H9 (cell line): ENCODE results near the gene COL3A1. TPM values are rescaled to one million over a fixed set of nuclear protein-coding genes. Genes with fewer than 3 reads are reported as not detected.

Source experiments
- DNase-seq: peaks from one replicate; pipeline ENCODE4 v3.0.0-alpha.2; 2017
- H2AFZ ChIP-seq: one replicate; pipeline ENCODE4 v1.6.1; 2013; ENCODE audit warnings: mild to moderate bottlenecking, low read length, control low read depth, moderate library complexity
- H2AK5ac ChIP-seq: 2 replicates; pipeline ENCODE4 v1.6.1; 2013; ENCODE audit warnings: low read length, control low read depth, mixed read lengths; ENCODE audit not compliant: insufficient read length
- H2BK120ac ChIP-seq: one replicate; pipeline ENCODE4 v1.6.1; 2013; ENCODE audit warnings: low read depth, mild to moderate bottlenecking, low read length, control low read depth, inconsistent platforms; ENCODE audit not compliant: poor library complexity, severe bottlenecking
- H2BK12ac ChIP-seq: 2 replicates; pipeline ENCODE4 v1.6.1; 2013; ENCODE audit warnings: low read length, control low read depth, mixed read lengths, low read depth; ENCODE audit not compliant: insufficient read length
- H2BK15ac ChIP-seq: 2 replicates; pipeline ENCODE4 v1.6.1; 2013; ENCODE audit warnings: low read depth, low read length, control low read depth
- H2BK20ac ChIP-seq: one replicate; pipeline ENCODE4 v1.6.1; 2013; ENCODE audit warnings: low read depth, mild to moderate bottlenecking, low read length, control low read depth, inconsistent platforms; ENCODE audit not compliant: poor library complexity, severe bottlenecking
- H2BK5ac ChIP-seq: 2 replicates; pipeline ENCODE4 v1.6.1; 2013; ENCODE audit warnings: low read length, control low read depth, mixed read lengths; ENCODE audit not compliant: insufficient read length
- H3K14ac ChIP-seq: 2 replicates; pipeline ENCODE4 v1.6.1; 2013; ENCODE audit warnings: low read length, control low read depth; ENCODE audit not compliant: insufficient read depth
- H3K18ac ChIP-seq: 2 replicates; pipeline ENCODE4 v1.6.1; 2013; ENCODE audit warnings: low read depth, mild to moderate bottlenecking, mixed read lengths, low read length, control low read depth; ENCODE audit not compliant: insufficient read length
- H3K23ac ChIP-seq: 2 replicates; pipeline ENCODE4 v1.6.1; 2013; ENCODE audit warnings: low read length, control low read depth, mixed read lengths, low read depth; ENCODE audit not compliant: insufficient read length
- H3K23me2 ChIP-seq: 2 replicates; pipeline ENCODE4 v1.6.1; 2013; ENCODE audit warnings: low read depth, mild to moderate bottlenecking, mixed read lengths, low read length, control low read depth; ENCODE audit not compliant: insufficient read length, poor library complexity, severe bottlenecking
- H3K27ac ChIP-seq: 2 replicates; pipeline ENCODE4 v1.5.1; 2013; ENCODE audit warnings: low read length, control low read depth, mixed read lengths, low read depth; ENCODE audit not compliant: insufficient read length
- H3K27me3 ChIP-seq: 2 replicates; pipeline ENCODE4 v1.6.1; 2013; ENCODE audit warnings: low read length, control low read depth, inconsistent platforms; ENCODE audit not compliant: insufficient read depth
- H3K4ac ChIP-seq: 2 replicates; pipeline ENCODE4 v1.6.1; 2013; ENCODE audit warnings: low read depth, mild to moderate bottlenecking, control low read depth, inconsistent platforms, low read length, moderate library complexity
- H3K4me1 ChIP-seq: 2 replicates; pipeline ENCODE4 v1.6.1; 2013; ENCODE audit warnings: low read length, control low read depth, inconsistent platforms; ENCODE audit not compliant: insufficient read depth
- H3K4me2 ChIP-seq: 2 replicates; pipeline ENCODE4 v1.6.1; 2013; ENCODE audit warnings: low read length, control low read depth, mixed read lengths; ENCODE audit not compliant: insufficient read length, insufficient read depth
- H3K56ac ChIP-seq: 2 replicates; pipeline ENCODE4 v1.6.1; 2013; ENCODE audit warnings: low read depth, mild to moderate bottlenecking, mixed read lengths, low read length, control low read depth; ENCODE audit not compliant: insufficient read length
- H3K79me1 ChIP-seq: 2 replicates; pipeline ENCODE4 v1.6.1; 2013; ENCODE audit warnings: low read depth, mild to moderate bottlenecking, moderate library complexity, low read length, control low read depth, inconsistent platforms; ENCODE audit not compliant: insufficient read depth, poor library complexity, severe bottlenecking
- H3K79me2 ChIP-seq: 2 replicates; pipeline ENCODE4 v1.6.1; 2013; ENCODE audit warnings: low read length, control low read depth, inconsistent platforms; ENCODE audit not compliant: insufficient read depth
- H3K9ac ChIP-seq: 2 replicates; pipeline ENCODE4 v1.6.1; 2013; ENCODE audit warnings: low read length, control low read depth, mixed read lengths; ENCODE audit not compliant: insufficient read length; ENCODE audit errors: extremely low read depth
- H3K9me3 ChIP-seq: one replicate; pipeline ENCODE4 v1.6.1; 2013; ENCODE audit warnings: low read depth, low read length, inconsistent platforms; ENCODE audit not compliant: control insufficient read depth
- H3T11ph ChIP-seq: one replicate; pipeline ENCODE4 v1.6.1; 2013; ENCODE audit warnings: mild to moderate bottlenecking, low read length, control low read depth, inconsistent platforms
- H4K20me1 ChIP-seq: one replicate; pipeline ENCODE4 v1.6.1; 2013; ENCODE audit not compliant: control insufficient read depth, insufficient read length, insufficient read depth
- H4K5ac ChIP-seq: 2 replicates; pipeline ENCODE4 v1.6.1; 2013; ENCODE audit warnings: low read depth, mild to moderate bottlenecking, mixed read lengths, low read length, control low read depth; ENCODE audit not compliant: insufficient read length
- H4K8ac ChIP-seq: replicated peaks from 2 replicates; pipeline ENCODE4 v1.6.1; 2013; ENCODE audit warnings: low read length, control low read depth, mixed read lengths, low read depth; ENCODE audit not compliant: insufficient read length
- H4K91ac ChIP-seq: 2 replicates; pipeline ENCODE4 v1.6.1; 2013; ENCODE audit warnings: low read depth, mild to moderate bottlenecking, moderate library complexity, mixed read lengths, low read length, control low read depth; ENCODE audit not compliant: insufficient read length
- H3K27ac Mint-ChIP-seq, 3 experiments: 2 replicates in 2 of 3; 3 replicates in 1 of 3; pipeline ENCODE4 v1.8.0; 2020 to 2021; ENCODE audit warnings: mixed read lengths in 3 of 3, mild to moderate bottlenecking in 1 of 3, moderate library complexity in 1 of 3
- H3K27me3 Mint-ChIP-seq: 2 replicates; pipeline ENCODE4 v1.8.0; 2021; ENCODE audit warnings: low read depth, mild to moderate bottlenecking, moderate library complexity, mixed read lengths
- H3K36me3 Mint-ChIP-seq, 3 experiments: 2 replicates in 2 of 3; 3 replicates in 1 of 3; pipeline ENCODE4 v1.8.0; 2020 to 2021; ENCODE audit warnings: low read depth in 3 of 3, mixed read lengths in 3 of 3; ENCODE audit not compliant: insufficient read depth in 1 of 3
- H3K4me1 Mint-ChIP-seq, 2 experiments: 2 replicates each; pipeline ENCODE4 v1.8.0; 2020; ENCODE audit warnings: mixed read lengths in 2 of 2
- H3K4me3 Mint-ChIP-seq, 2 experiments: 2 replicates in 1 of 2; 3 replicates in 1 of 2; pipeline ENCODE4 v1.8.0; 2020 to 2021; ENCODE audit warnings: mild to moderate bottlenecking in 2 of 2, mixed read lengths in 2 of 2, moderate library complexity in 1 of 2
- H3K9me3 Mint-ChIP-seq, 2 experiments: 2 replicates in 1 of 2; 3 replicates in 1 of 2; pipeline ENCODE4 v1.8.0; 2020; ENCODE audit warnings: mild to moderate bottlenecking in 2 of 2, mixed read lengths in 2 of 2, moderate library complexity in 1 of 2
- WGBS: extraction: QIAGEN DNeasy Blood & Tissue Kit; methylation state at CpG from one replicate; pipeline ENCODE4 v1.1.7; 2013; ENCODE audit warnings: missing lambda C conversion rate, low lambda C conversion rate, mixed read lengths; ENCODE audit not compliant: insufficient read length; ENCODE audit errors: extremely low coverage; 5-methylcytosine and 5-hydroxymethylcytosine counted together
- total RNA-seq: library from RNA; stranded (reverse); gene quantifications from 2 replicates; pipeline ENCODE4 v1.2.1, GENCODE V29; 2021
- TF ChIP-seq, protein P1 (sequence below): fragments of 200-600 bp; sonication (generic); conservative IDR thresholded peaks from 3 replicates; pipeline ENCODE4 v1.8.0; 2021; ENCODE audit warnings: antibody characterized with exemption, mild to moderate bottlenecking

Gene COL3A1
- total RNA-seq, 1 experiment from 2014 or later: not detected

DNA sequence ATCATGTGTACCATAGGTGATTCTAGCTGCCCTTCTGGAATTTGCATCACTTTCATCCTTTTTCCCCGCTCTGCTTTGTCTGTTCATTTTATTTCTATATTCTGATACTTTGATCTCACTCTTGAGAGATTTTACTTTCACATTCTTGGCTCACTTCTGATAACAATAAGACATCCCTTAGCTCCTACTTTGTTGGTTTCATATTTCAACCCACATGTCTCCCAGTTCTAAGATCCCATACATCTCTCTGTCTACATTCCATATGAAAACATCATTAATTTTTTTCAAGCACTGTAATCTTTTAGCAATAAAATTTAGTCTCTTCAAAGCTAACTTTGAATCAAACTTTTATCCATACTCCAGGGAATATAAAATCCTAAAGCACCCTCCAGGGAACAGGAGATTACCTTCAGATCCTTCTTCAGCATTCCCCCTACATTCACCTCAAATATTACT is 75.6 kb downstream of the COL3A1 start:
- Mint-ChIP-seq H3K27me3 (no peaks in the 10 kb centered on the region), H3K36me3 (no peaks in the 10 kb centered on the region), H3K9me3 (no peaks in the 10 kb centered on the region), H3K4me1 (no peaks in the 10 kb centered on the region; a peak in 1 of 4 replicates), H3K27ac (no peak overlapping the region; a peak in 1 of 7 replicates), H3K4me3 (no peak overlapping the region)
- H3T11ph ChIP-seq: no peak overlapping the region
- H2BK15ac ChIP-seq: no peak overlapping the region
- H4K8ac ChIP-seq: no peak overlapping the region
- no peaks in the 10 kb centered on the region for H3K27me3 ChIP-seq
- H3K9me3 ChIP-seq: no peaks in the 10 kb centered on the region
- H2BK5ac ChIP-seq: no peak overlapping the region
- DNase-seq: no peak
- H3K18ac ChIP-seq: no peak overlapping the region
- no peak overlapping the region for H3K4me2 ChIP-seq
- H2BK20ac ChIP-seq: no peak overlapping the region
- H3K14ac ChIP-seq: no peak overlapping the region
- no peaks in the 10 kb centered on the region for H3K79me1 ChIP-seq
- no peaks in the 10 kb centered on the region for H3K23me2 ChIP-seq
- no peak overlapping the region for H2AFZ ChIP-seq
- H4K20me1 ChIP-seq: no peaks in the 10 kb centered on the region
- H4K91ac ChIP-seq: no peak overlapping the region
- no peaks in the 10 kb centered on the region for H3K4me1 ChIP-seq
- H4K5ac ChIP-seq: no peak overlapping the region
- no peak overlapping the region for H2AK5ac ChIP-seq
- no peak overlapping the region for H3K56ac ChIP-seq
- no CpG with 5 or more reads among the region's 1 CpG for WGBS
- H3K4ac ChIP-seq: no peak overlapping the region
- no peak overlapping the region for H3K23ac ChIP-seq
- H3K27ac ChIP-seq: no peak overlapping the region
- H2BK120ac ChIP-seq: no peak overlapping the region
- no peak overlapping the region for H2BK12ac ChIP-seq
- TF ChIP-seq, protein P1, sequence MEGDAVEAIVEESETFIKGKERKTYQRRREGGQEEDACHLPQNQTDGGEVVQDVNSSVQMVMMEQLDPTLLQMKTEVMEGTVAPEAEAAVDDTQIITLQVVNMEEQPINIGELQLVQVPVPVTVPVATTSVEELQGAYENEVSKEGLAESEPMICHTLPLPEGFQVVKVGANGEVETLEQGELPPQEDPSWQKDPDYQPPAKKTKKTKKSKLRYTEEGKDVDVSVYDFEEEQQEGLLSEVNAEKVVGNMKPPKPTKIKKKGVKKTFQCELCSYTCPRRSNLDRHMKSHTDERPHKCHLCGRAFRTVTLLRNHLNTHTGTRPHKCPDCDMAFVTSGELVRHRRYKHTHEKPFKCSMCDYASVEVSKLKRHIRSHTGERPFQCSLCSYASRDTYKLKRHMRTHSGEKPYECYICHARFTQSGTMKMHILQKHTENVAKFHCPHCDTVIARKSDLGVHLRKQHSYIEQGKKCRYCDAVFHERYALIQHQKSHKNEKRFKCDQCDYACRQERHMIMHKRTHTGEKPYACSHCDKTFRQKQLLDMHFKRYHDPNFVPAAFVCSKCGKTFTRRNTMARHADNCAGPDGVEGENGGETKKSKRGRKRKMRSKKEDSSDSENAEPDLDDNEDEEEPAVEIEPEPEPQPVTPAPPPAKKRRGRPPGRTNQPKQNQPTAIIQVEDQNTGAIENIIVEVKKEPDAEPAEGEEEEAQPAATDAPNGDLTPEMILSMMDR: no peak
- no peak overlapping the region for H3K9ac ChIP-seq
- no peaks in the 10 kb centered on the region for H3K79me2 ChIP-seq
